Kidney epithelial cell (primary cell): ENCODE measurements around the gene PKNOX2. TPM values are rescaled to one million over a fixed set of nuclear protein-coding genes. Genes with fewer than 3 reads are reported as not detected.

Experiments used
- DNase-seq: peaks from one replicate; pipeline ENCODE4 v3.0.0-alpha.2; 2010; ENCODE audit warnings: low read depth
- H3K27me3 ChIP-seq: 2 replicates; pipeline ENCODE4 v1.6.0; 2011; ENCODE audit warnings: low read length; ENCODE audit not compliant: control insufficient read depth, insufficient read depth
- H3K36me3 ChIP-seq: 2 replicates; pipeline ENCODE4 v1.5.1; 2011; ENCODE audit warnings: low read length; ENCODE audit not compliant: control insufficient read depth, insufficient read depth
- H3K4me3 ChIP-seq: 2 replicates; pipeline ENCODE4 v1.5.1; 2011; ENCODE audit warnings: low read depth, mild to moderate bottlenecking, control low read depth, low read length
- CTCF ChIP-seq: IDR thresholded peaks from 2 replicates; pipeline ENCODE4 v1.5.1; 2011; ENCODE audit warnings: mild to moderate bottlenecking, moderate library complexity, low read length, control low read depth, inconsistent platforms; ENCODE audit not compliant: insufficient read depth, poor library complexity, severe bottlenecking
- total RNA-seq: library from RNA; depleted of rRNA; stranded (reverse); fragments of >200 nt; gene quantifications from 2 replicates; pipeline ENCODE4 v1.2.3, GENCODE V29; 2015

The PKNOX2 gene
- total RNA-seq, 1 donor from 2014 or later: 0.42 TPM

- no peak for TF ChIP-seq CTCF
- no peaks in the 10 kb centered on the region for H3K36me3 ChIP-seq
- no peak overlapping the region for H3K4me3 ChIP-seq
- no peak for DNase-seq
- H3K27me3 ChIP-seq: peaks cover under 1% of the 10 kb centered on the region
Observed at GRCh38 chr11:125365196-125365931, 200.8 kb downstream of the PKNOX2 start.

GRCh38 chr11:125367710-125368109, 203.2 kb downstream of the PKNOX2 start:
- Histone ChIP-seq H3K36me3 (no peaks in the 10 kb centered on the region), H3K4me3 (no peak overlapping the region), H3K27me3 (peaks cover 15% of the 10 kb centered on the region)
- no peak for DNase-seq
- TF ChIP-seq CTCF: no peak

- DNase-seq: no peak
- TF ChIP-seq CTCF: no peak
- H3K27me3 ChIP-seq: peaks cover 15% of the 10 kb centered on the region
- H3K4me3 ChIP-seq: no peak overlapping the region
- H3K36me3 ChIP-seq: no peaks in the 10 kb centered on the region
Observed at GRCh38 chr11:125368757-125369156, 204.2 kb downstream of the PKNOX2 start.

- DNase-seq: no peak
- H3K4me3 ChIP-seq: no peak overlapping the region
- H3K36me3 ChIP-seq: no peaks in the 10 kb centered on the region
- TF ChIP-seq CTCF: no peak
- peaks cover 15% of the 10 kb centered on the region for H3K27me3 ChIP-seq
Observed at GRCh38 chr11:125369808-125370207, 205.3 kb downstream of the PKNOX2 start.

- Histone ChIP-seq H3K36me3 (no peaks in the 10 kb centered on the region), H3K27me3 (peaks cover 15% of the 10 kb centered on the region), H3K4me3 (no peak overlapping the region)
- TF ChIP-seq CTCF: no peak
- DNase-seq: no peak
Observed at GRCh38 chr11:125370561-125371389, 206.2 kb downstream of the PKNOX2 start.
